ENCODE results near the gene FAM53A. TPM values are rescaled to one million over a fixed set of nuclear protein-coding genes. Genes with fewer than 3 reads are reported as not detected.

Gene FAM53A
- polyA plus RNA-seq, 1 experiment = 1.1 TPM

DNA sequence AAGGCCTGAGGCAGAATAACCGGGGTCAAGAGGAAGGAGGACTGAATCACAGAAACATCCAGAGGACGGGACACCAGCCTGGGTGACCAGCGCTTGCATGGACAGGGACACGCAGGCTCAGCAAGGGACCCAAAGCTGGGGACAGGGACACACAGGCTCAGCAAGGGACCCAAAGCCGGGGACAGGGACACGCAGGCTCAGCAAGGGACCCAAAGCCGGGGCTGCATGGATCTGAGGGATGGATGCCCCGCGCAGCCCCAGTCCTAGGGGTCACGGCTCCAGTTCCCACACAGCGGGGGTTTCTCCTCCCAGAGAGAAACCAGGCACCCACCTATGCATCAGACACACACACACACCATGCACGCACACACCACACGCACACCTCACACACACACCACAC is 32.5 kb downstream of the FAM53A start:
- H3K27me3 ChIP-seq (ENCODE audit: control insufficient read depth, insufficient read depth, low read length) = no peaks in the 10 kb centered on the region
- no peak overlapping the region for H3K27ac ChIP-seq (ENCODE audit: low read depth, low read length)
- TF ChIP-seq, protein P1, sequence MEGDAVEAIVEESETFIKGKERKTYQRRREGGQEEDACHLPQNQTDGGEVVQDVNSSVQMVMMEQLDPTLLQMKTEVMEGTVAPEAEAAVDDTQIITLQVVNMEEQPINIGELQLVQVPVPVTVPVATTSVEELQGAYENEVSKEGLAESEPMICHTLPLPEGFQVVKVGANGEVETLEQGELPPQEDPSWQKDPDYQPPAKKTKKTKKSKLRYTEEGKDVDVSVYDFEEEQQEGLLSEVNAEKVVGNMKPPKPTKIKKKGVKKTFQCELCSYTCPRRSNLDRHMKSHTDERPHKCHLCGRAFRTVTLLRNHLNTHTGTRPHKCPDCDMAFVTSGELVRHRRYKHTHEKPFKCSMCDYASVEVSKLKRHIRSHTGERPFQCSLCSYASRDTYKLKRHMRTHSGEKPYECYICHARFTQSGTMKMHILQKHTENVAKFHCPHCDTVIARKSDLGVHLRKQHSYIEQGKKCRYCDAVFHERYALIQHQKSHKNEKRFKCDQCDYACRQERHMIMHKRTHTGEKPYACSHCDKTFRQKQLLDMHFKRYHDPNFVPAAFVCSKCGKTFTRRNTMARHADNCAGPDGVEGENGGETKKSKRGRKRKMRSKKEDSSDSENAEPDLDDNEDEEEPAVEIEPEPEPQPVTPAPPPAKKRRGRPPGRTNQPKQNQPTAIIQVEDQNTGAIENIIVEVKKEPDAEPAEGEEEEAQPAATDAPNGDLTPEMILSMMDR (IDR thresholded peaks at IDR 0.05; ENCODE audit: low read depth, low read length) = no peak
- POLR2A ChIA-PET = no interaction called here
- no peak for DNase-seq (ENCODE audit: low read depth, low spot score)
- peaks cover 13% of the 10 kb centered on the region; the same call in 1 of the 2 replicates for H3K9me3 ChIP-seq (ENCODE audit: control insufficient read depth, insufficient read depth, low read length)
- CTCF ChIA-PET = interaction anchor here (1.3 kb wide), 1 partner anchor 41 kb away, joined by 3 read pairs; no protein-coding TSS in a partner anchor
- no peak overlapping the region for H3K4me3 ChIP-seq (ENCODE audit: low read depth, low read length)

DNA sequence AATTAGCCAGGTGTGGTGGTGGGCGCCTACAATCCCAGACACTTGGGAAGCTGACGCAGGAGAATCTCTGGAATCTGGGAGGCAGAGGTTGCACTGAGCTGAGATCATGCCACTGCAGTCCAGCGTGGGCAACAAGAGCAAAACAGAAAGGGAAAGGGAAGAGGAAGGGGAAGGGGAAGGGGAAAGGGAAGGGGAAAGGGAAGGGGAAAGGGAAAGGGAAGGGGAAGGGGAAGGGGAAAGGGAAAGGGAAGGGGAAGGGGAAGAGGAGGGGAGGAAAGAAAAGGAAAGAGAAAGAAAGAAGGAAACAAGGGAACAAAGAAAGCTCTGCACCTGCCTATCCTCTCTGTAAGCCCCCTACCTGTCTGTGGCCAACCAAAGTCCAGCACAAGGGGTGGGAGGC is 35.2 kb downstream of the FAM53A start:
- Histone ChIP-seq H3K9me3 (ENCODE audit: control insufficient read depth, insufficient read depth, low read length) (peaks cover 13% of the 10 kb centered on the region; the same call in 1 of the 2 replicates), H3K4me3 (ENCODE audit: low read depth, low read length) (no peak overlapping the region), H3K27ac (ENCODE audit: low read depth, low read length) (no peak overlapping the region), H3K27me3 (ENCODE audit: control insufficient read depth, insufficient read depth, low read length) (no peaks in the 10 kb centered on the region)
- TF ChIP-seq, protein P1 (IDR thresholded peaks at IDR 0.05; ENCODE audit: low read depth, low read length) = no peak
- DNase-seq (ENCODE audit: low read depth, low spot score) = no peak
- ChIA-PET POLR2A (no interaction called here), CTCF (interaction anchor here (0.6 kb wide), 1 partner anchor 9 kb away, joined by 7 read pairs; no protein-coding TSS in a partner anchor)

DNA sequence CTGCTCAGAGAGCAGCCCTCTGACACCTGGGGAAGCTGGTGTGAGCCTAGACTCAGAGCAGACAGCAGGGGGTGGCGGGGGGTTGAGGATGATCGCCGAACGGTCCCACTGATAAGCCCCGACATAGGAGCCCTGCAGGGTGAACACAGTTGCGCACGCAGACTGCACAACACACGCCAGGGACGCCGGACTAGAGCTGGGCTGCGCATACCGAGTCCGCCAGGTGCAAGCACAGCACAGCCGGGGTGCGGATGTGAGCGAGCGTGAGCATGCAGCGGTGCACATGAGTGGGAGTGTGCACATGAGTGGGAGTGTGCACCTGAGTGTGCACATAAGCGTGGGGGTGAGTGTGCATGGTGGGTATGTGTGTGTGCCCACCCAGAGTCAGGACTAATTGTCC is 36.7 kb downstream of the FAM53A start:
- DNase-seq (ENCODE audit: low read depth, low spot score) = no peak
- Histone ChIP-seq H3K27ac (ENCODE audit: low read depth, low read length) (no peak overlapping the region), H3K9me3 (ENCODE audit: control insufficient read depth, insufficient read depth, low read length) (peaks cover 10% of the 10 kb centered on the region; the same call in 1 of the 2 replicates), H3K4me3 (ENCODE audit: low read depth, low read length) (no peak overlapping the region), H3K27me3 (ENCODE audit: control insufficient read depth, insufficient read depth, low read length) (no peaks in the 10 kb centered on the region)
- CTCF ChIA-PET = interaction anchor here (1.4 kb wide), 1 partner anchor 18 kb away, joined by 4 read pairs; no protein-coding TSS in a partner anchor
- POLR2A ChIA-PET = interaction anchor here (1.2 kb wide), 1 partner anchor 11 kb away, joined by 4 read pairs; no protein-coding TSS in a partner anchor
- TF ChIP-seq, protein P1 (IDR thresholded peaks at IDR 0.05; ENCODE audit: low read depth, low read length) = no peak

DNA sequence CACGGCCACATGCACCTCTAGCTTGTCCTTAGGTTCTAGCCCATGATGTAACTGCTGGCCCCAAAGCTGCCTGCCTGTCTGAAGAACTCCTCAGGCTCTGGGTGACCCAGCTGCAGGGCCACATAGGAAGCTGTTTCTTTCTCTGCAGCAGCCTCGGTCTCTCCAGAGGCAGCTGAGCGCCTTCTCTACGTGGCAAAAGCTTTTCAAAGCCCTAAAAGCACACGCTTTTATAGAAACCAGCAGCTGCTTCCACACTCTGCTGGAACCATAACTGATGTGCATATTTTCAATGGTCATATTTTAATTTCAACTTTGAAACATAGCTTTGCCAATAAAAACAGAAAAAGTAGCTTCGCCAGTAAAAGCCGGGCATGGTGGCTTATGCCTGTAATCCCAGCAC is 37.4 kb downstream of the FAM53A start:
- H3K9me3 ChIP-seq (ENCODE audit: control insufficient read depth, insufficient read depth, low read length) = peaks cover 3% of the 10 kb centered on the region; the same call in 1 of the 2 replicates
- POLR2A ChIA-PET = no interaction called here
- H3K27ac ChIP-seq (ENCODE audit: low read depth, low read length) = no peak overlapping the region
- CTCF ChIA-PET = interaction anchor here (0.9 to 1.4 kb wide), 2 partner anchors 17 to 291 kb away, joined by 3 to 4 read pairs; no protein-coding TSS in a partner anchor
- no peak overlapping the region for H3K4me3 ChIP-seq (ENCODE audit: low read depth, low read length)
- no peaks in the 10 kb centered on the region for H3K27me3 ChIP-seq (ENCODE audit: control insufficient read depth, insufficient read depth, low read length)
- TF ChIP-seq, protein P1 (IDR thresholded peaks at IDR 0.05; ENCODE audit: low read depth, low read length) = no peak
- no peak for DNase-seq (ENCODE audit: low read depth, low spot score)

DNA sequence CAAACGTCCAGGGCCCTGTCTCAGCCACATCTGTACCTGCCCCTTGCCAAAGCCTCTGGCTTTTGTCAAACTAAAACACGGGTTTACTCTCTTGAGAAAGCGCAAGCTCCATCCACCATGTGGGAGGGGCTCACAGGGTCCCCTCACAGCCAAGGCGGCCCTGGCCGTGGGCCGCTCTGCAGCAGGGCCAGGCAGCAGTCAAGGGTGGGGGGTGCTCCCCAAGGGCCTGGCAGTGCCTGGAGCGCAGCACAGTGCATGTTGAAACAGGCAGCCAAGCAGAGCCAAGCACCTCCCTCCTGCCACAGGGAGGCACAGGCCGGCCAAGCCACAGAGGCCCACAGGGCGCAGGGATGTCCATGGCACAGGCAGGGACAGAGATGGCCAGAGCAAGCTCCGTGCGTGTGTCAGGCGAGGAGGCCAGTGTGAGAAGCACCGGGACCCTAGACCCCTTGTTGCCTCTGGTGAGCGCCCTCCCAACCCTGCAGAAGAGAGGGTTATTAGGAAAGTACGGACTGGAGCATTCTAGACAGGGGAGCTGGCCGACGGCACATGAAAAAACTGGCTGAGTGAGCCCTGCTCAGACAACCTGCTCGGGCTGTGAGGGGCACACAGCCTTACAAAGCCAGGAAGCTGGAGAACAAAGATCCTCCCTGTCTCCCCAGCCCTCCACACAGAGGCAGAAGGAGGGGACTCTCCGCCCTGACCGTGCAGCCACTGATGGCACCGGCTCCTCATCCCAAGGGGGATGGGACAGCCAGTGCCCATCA is 39.0 kb downstream of the FAM53A start:
- no peaks in the 10 kb centered on the region; the same call in 1 of the 2 replicates for H3K9me3 ChIP-seq (ENCODE audit: control insufficient read depth, insufficient read depth, low read length)
- 0 out of 2 replicates have a peak overlapping the region, but pooled peaks have one; percentile 17 for H3K4me3 ChIP-seq (ENCODE audit: low read depth, low read length)
- H3K27me3 ChIP-seq (ENCODE audit: control insufficient read depth, insufficient read depth, low read length) = no peaks in the 10 kb centered on the region
- no peak for DNase-seq (ENCODE audit: low read depth, low spot score)
- ChIA-PET CTCF (interaction anchor here (1.1 kb wide), 1 partner anchor 48 kb away, joined by 3 read pairs; no protein-coding TSS in a partner anchor), POLR2A (no interaction called here)
- TF ChIP-seq, protein P1 (IDR thresholded peaks at IDR 0.05; ENCODE audit: low read depth, low read length) = no peak
- H3K27ac ChIP-seq (ENCODE audit: low read depth, low read length) = no peak overlapping the region
